ENCODE results near the gene WNT9A. TPM values are rescaled to one million over a fixed set of nuclear protein-coding genes. Genes with fewer than 3 reads are reported as not detected.
"Not testable (repeated sequence)": the region's sequence is repeated elsewhere in the genome, so short reads cannot be mapped to it uniquely, and the experiment has no call there.

The WNT9A gene
- total RNA-seq, 1 experiment from 2014 or later: 1.5 TPM

DNA sequence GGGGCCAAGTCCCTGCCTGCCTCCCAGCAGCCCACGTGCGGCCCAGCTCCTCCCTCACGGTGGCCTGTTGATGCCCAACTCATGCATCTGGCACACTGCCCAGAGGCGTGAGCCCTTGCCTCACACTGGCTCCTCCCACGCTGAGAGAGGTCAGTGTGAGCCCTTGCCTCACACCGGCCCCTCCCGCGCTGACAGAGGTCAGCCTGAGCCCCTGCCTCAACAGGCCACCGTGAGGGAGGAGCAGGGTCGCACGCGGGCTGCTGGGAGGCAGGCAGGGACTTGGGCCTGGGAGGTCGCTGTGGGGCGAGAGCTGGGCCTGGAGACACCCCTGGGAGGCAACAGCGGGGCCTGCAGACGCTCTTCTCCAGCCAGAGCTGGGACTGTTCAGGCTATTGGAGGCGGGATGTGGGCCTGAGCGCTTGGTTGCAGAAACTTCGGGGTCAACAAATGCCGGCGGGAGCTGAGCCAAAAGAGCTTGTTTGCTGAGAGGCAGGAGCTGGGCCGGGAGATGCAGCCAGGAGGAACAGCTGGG, 25.2 kb upstream of the WNT9A start:
- H3K27ac Mint-ChIP-seq; H3K4me3 Mint-ChIP-seq; H3K27me3 Mint-ChIP-seq (ENCODE audit: low read depth); H3K9me3 Mint-ChIP-seq; H3K4me1 Mint-ChIP-seq; H3K36me3 Mint-ChIP-seq; DNase-seq (ENCODE audit: low spot score); ATAC-seq: not testable (repeated sequence)
- POLR2A ChIA-PET: interaction anchor here (0.6 kb wide), 1 partner anchor 466 kb away, joined by 3 read pairs; no protein-coding TSS in a partner anchor
- CTCF ChIA-PET: interaction anchor here (1.0 to 2.2 kb wide), 5 partner anchors 19 to 211 kb away, joined by 3 to 9 read pairs (median 7); no protein-coding TSS in a partner anchor

DNA sequence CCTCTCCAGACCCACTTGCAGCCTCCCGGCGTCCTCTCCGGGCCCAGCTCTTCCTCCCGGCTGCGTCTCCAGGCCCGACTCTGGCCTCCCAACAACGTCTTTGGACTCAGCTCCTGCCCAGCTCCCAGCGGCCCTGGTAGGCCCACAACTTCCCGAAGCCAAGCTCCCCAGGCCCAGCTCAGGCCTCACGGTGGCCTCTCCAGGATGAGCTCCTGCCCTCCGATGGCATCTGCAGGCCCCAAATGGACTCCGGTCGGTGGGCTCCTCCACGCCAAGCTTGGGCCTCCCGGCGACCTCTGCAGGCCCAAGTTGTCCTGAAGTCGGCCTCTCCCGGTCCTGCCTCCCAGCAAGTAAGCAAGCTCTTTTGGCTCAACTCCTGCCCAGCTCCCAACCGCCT, 24.5 kb upstream of the WNT9A start:
- H3K4me3 Mint-ChIP-seq; H3K27me3 Mint-ChIP-seq (ENCODE audit: low read depth); ATAC-seq; H3K9me3 Mint-ChIP-seq; H3K4me1 Mint-ChIP-seq; POLR2A ChIA-PET; H3K27ac Mint-ChIP-seq; DNase-seq (ENCODE audit: low spot score); H3K36me3 Mint-ChIP-seq: not testable (repeated sequence)
- CTCF ChIA-PET: interaction anchor here (1.5 to 1.9 kb wide), 2 partner anchors 18 to 32 kb away, joined by 5 to 8 read pairs; no protein-coding TSS in a partner anchor

DNA sequence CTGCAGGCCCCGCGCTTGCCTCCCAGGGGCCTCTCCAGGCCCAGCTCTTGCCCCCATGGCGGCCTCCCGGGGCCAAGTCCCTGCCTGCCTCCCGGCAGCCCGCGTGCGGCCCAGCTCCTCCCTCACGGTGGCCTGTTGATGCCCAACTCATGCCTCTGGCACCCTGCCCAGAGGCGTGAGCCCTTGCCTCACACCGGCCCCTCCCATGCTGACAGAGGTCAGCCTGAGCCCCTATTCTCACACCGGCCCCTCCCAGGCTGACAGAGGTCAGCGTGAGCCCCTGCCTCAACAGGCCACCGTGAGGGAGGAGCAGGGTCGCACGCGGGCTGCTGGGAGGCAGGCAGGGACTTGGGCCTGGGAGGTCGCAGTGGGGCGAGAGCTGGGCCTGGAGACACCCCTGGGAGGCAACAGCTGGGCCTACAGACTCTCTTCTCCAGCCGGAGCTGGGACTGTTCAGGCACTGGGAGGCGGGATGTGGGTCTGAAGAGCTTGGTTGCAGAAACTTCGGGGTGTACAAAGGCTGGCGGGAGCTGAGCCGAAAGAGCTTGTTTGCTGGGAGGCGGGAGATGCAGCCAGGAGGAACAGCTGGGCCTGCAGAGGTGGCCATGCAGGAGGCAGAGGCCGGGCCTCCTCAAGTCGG, 24.0 kb upstream of the WNT9A start:
- H3K36me3 Mint-ChIP-seq, ATAC-seq, POLR2A ChIA-PET: not testable (repeated sequence)

DNA sequence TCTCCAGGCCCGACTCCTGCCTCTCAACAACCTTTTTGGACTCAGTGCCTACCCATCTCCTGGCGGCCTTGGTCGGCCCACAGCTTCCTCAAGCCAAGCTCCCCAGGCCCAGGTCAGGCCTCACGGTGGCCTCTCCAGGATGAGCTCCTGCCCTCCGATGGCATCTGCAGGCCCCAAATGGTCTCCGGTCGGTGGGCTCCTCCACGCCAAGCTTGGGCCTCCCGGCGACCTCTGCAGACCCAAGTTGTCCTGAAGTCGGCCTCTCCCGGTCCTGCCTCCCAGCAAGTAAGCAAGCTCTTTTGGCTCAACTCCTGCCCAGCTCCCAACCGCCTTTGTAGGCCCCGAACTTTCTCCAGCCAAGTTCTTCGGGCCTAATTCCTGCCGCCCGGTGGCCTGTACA, 23.5 kb upstream of the WNT9A start:
- CTCF ChIA-PET: interaction anchor here (1.9 kb wide), 1 partner anchor 17 kb away, joined by 8 read pairs; no protein-coding TSS in a partner anchor
- H3K27me3 Mint-ChIP-seq (ENCODE audit: low read depth); H3K9me3 Mint-ChIP-seq; DNase-seq (ENCODE audit: low spot score); H3K4me3 Mint-ChIP-seq; POLR2A ChIA-PET; H3K36me3 Mint-ChIP-seq; ATAC-seq; H3K4me1 Mint-ChIP-seq; H3K27ac Mint-ChIP-seq: not testable (repeated sequence)

More for the DNA sequence above, 24.0 kb upstream of the WNT9A start:
- H3K27me3 Mint-ChIP-seq (ENCODE audit: low read depth); H3K4me3 Mint-ChIP-seq; H3K27ac Mint-ChIP-seq; H3K4me1 Mint-ChIP-seq; H3K9me3 Mint-ChIP-seq; DNase-seq (ENCODE audit: low spot score): not testable (repeated sequence)
- CTCF ChIA-PET: interaction anchor here (1.9 kb wide), 1 partner anchor 18 kb away, joined by 8 read pairs; no protein-coding TSS in a partner anchor

DNA sequence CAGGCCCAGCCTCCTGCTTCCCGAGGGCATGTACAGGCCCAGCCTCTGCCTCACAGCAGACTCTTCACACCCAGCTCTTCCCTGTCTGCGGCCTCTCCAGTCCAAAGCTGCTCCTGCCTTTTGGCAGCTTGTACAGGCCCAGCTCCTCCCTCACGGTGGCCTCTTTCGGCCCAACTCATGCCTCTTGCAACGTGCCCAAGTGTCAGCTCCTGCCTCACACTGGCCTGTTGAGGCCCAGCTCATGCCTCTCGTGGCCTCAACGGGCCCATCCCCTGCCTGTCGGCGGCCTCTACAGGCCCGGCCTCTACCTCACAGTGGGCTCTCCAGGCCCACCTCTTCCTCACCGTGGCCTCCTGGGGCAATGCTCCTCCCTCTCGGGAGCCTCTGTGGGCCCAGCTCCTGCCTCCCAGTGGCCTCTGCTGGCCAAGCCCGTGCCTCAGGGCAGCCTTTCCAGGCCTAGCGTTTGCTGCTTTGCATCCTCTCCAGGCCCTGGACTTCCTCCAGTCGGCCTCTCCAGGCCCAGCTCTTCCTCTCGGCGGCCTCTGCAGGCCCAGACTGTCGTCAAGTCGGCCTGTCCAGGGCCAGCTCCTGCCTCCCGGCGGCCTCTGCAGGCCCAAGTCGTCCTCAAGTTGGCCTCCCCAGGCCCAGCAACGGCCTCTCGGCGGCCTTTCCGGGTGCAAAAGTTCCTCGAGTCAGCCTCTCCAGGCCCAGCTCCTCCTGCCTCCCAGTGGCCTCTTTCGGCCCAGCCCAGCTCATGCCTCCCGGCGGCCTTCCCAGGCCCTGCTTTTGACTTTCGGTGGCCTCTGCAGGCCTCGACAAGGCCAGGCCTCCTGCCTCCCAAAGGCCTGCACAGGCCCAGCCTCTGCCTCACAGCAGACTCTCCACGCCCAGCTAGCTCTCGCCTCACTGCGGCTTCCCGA, 22.6 kb upstream of the WNT9A start:
- H3K4me1 Mint-ChIP-seq; H3K27ac Mint-ChIP-seq; H3K9me3 Mint-ChIP-seq; H3K36me3 Mint-ChIP-seq; DNase-seq (ENCODE audit: low spot score); H3K27me3 Mint-ChIP-seq (ENCODE audit: low read depth); H3K4me3 Mint-ChIP-seq; POLR2A ChIA-PET; ATAC-seq; CTCF ChIA-PET: not testable (repeated sequence)

DNA sequence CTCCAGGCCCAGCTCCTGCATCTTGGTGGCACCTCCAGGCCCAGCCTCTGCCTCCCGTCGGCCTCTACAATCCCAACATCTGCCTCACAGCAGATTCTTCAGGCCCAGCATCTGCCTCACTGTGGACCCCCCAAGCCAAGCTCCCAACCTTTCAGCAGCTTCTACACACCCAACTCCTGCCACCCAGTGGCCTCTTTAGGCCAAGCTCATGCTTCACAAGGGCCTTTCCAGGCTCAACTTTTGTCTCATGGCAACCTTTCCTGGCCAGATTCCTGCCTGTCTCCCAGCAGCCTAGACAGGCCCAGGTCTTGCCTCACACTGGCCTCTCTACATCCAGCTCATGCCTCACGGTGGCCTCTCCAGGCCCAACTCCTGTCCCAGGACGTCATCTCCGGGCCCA, 20.1 kb upstream of the WNT9A start:
- H3K27me3 Mint-ChIP-seq (ENCODE audit: low read depth); H3K36me3 Mint-ChIP-seq; H3K4me1 Mint-ChIP-seq; H3K9me3 Mint-ChIP-seq; POLR2A ChIA-PET; DNase-seq (ENCODE audit: low spot score); H3K27ac Mint-ChIP-seq; ATAC-seq; H3K4me3 Mint-ChIP-seq: not testable (repeated sequence)
- CTCF ChIA-PET: interaction anchor here (0.9 to 2.6 kb wide), 3 partner anchors 14 to 237 kb away, joined by 3 to 24 read pairs (median 7); no protein-coding TSS in a partner anchor

DNA sequence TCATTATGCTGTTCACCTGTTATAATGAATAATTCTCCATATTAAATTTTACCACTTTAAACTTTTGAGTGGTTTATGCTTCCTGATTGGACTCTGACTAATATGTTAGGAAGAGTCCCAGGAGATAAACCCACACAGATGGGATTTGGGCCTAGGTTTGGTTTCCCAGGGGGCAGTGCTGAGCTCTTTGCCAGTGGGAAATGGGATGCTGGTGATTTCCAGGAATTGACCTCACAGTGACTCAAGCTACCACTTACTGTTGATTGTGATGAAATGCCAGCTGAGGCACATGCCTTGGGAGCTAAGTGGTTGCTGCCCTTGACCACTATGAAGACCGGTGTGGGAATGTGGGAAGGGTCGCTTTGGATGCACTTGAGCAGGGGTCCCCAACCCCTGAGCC, 19.0 kb upstream of the WNT9A start:
- not testable (repeated sequence) for DNase-seq (ENCODE audit: low spot score); ATAC-seq; H3K4me3 Mint-ChIP-seq; H3K27ac Mint-ChIP-seq; H3K36me3 Mint-ChIP-seq; H3K9me3 Mint-ChIP-seq; H3K4me1 Mint-ChIP-seq; H3K27me3 Mint-ChIP-seq (ENCODE audit: low read depth)
- ChIA-PET CTCF (interaction anchor here (1.6 to 2.6 kb wide), 2 partner anchors 13 to 38 kb away, joined by 7 to 24 read pairs; no protein-coding TSS in a partner anchor), POLR2A (interaction anchor here (0.6 kb wide), 1 partner anchor 13 kb away, joined by 3 read pairs; no protein-coding TSS in a partner anchor)

DNA sequence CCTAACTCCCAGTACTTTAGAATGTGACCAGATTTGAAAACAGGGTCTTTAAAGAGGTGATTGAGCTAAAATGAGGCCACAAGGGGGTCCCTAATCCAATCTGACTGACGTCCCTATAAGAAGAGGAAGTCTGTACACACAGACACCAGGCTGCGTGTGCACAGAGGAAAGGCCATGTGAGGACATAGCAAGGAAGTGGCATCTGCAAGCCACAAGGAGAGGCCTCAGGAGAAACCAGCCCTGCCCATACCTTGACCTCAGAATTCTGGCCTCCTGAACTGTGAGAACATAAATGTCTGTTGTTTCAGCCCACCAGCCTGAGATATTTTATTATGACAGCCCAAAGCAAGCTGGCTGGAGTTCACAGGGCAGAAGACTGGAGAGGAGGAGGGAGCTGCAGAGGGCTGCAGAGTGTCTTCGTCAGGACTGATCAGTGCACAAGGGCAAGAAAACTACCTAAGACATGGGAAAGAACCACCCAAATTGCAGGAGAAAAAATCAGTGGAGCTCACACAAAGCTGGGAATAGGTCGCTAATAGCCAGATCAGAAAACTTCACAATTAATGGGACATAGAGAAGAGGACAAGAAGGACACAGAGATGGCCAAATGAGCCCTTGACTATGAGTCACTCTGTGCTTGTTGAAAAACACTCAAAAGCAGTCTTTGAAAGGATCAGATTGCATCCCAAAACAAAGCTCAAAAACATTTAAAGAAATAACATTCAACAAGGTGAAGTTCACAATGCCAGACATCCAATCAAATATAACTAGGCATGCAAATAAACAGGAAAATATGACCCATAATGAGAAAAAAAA, 14.1 kb upstream of the WNT9A start:
- ATAC-seq: no peak
- POLR2A ChIA-PET: no interaction called here
- TF ChIP-seq GRHL2 (CRISPR knock-in tag; IDR thresholded peaks at IDR 0.05; ENCODE audit: insufficient replicate concordance, severe bottlenecking): no peak
- TF ChIP-seq, protein P1, sequence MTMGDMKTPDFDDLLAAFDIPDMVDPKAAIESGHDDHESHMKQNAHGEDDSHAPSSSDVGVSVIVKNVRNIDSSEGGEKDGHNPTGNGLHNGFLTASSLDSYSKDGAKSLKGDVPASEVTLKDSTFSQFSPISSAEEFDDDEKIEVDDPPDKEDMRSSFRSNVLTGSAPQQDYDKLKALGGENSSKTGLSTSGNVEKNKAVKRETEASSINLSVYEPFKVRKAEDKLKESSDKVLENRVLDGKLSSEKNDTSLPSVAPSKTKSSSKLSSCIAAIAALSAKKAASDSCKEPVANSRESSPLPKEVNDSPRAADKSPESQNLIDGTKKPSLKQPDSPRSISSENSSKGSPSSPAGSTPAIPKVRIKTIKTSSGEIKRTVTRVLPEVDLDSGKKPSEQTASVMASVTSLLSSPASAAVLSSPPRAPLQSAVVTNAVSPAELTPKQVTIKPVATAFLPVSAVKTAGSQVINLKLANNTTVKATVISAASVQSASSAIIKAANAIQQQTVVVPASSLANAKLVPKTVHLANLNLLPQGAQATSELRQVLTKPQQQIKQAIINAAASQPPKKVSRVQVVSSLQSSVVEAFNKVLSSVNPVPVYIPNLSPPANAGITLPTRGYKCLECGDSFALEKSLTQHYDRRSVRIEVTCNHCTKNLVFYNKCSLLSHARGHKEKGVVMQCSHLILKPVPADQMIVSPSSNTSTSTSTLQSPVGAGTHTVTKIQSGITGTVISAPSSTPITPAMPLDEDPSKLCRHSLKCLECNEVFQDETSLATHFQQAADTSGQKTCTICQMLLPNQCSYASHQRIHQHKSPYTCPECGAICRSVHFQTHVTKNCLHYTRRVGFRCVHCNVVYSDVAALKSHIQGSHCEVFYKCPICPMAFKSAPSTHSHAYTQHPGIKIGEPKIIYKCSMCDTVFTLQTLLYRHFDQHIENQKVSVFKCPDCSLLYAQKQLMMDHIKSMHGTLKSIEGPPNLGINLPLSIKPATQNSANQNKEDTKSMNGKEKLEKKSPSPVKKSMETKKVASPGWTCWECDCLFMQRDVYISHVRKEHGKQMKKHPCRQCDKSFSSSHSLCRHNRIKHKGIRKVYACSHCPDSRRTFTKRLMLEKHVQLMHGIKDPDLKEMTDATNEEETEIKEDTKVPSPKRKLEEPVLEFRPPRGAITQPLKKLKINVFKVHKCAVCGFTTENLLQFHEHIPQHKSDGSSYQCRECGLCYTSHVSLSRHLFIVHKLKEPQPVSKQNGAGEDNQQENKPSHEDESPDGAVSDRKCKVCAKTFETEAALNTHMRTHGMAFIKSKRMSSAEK (CRISPR knock-in tag; IDR thresholded peaks at IDR 0.05; ENCODE audit: borderline replicate concordance): no peak
- TF ChIP-seq ATF1 (CRISPR knock-in tag; IDR thresholded peaks at IDR 0.05): no peak
- TF ChIP-seq, protein P2, sequence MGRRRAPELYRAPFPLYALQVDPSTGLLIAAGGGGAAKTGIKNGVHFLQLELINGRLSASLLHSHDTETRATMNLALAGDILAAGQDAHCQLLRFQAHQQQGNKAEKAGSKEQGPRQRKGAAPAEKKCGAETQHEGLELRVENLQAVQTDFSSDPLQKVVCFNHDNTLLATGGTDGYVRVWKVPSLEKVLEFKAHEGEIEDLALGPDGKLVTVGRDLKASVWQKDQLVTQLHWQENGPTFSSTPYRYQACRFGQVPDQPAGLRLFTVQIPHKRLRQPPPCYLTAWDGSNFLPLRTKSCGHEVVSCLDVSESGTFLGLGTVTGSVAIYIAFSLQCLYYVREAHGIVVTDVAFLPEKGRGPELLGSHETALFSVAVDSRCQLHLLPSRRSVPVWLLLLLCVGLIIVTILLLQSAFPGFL (CRISPR knock-in tag; IDR thresholded peaks at IDR 0.05; ENCODE audit: borderline replicate concordance): no peak

More for the DNA sequence above, 14.1 kb upstream of the WNT9A start:
- Mint-ChIP-seq H3K9me3 (no peaks in the 10 kb centered on the region; the same call in 1 of the 2 replicates), H3K27me3 (ENCODE audit: low read depth) (peaks cover 4% of the 10 kb centered on the region; the same call in 1 of the 2 replicates), H3K4me3 (no peak overlapping the region), H3K27ac (no peak overlapping the region), H3K4me1 (no peaks in the 10 kb centered on the region), H3K36me3 (no peaks in the 10 kb centered on the region)
- DNase-seq (ENCODE audit: low spot score): no peak
- CTCF ChIA-PET: interaction anchor here (0.6 to 1.8 kb wide), 3 partner anchors 8 to 308 kb away, joined by 5 to 7 read pairs (median 6); no protein-coding TSS in a partner anchor
